ENCODE measurements around the gene ZMYND19.

GRCh38 chr9:137615387-137615871, 25.1 kb upstream of the ZMYND19 start:
- TF ChIP-seq CTCF (IDR thresholded peaks at IDR 0.05) (no peak), POLR2A (IDR thresholded peaks at IDR 0.05) (no peak)
